Mammary epithelial cell (primary cell): ENCODE data around the gene ASPM.

Experiments
- EZH2 ChIP-seq: IDR thresholded peaks from 2 replicates; pipeline ENCODE4 v1.6.1; 2012; ENCODE audit warnings: low read length, inconsistent platforms, borderline replicate concordance
- TF ChIP-seq, protein P1 (sequence below), 2 donors: IDR thresholded peaks in 1 of 2; conservative IDR thresholded peaks in 1 of 2; 2 replicates each; pipeline ENCODE4 v1.5.1; 2011 to 2012; ENCODE audit warnings: inconsistent platforms in 2 of 2, low read length in 2 of 2, mild to moderate bottlenecking in 2 of 2, control low read depth in 1 of 2, low read depth in 1 of 2; ENCODE audit not compliant: insufficient read depth in 1 of 2; ENCODE audit errors: extremely low read depth in 1 of 2

DNA sequence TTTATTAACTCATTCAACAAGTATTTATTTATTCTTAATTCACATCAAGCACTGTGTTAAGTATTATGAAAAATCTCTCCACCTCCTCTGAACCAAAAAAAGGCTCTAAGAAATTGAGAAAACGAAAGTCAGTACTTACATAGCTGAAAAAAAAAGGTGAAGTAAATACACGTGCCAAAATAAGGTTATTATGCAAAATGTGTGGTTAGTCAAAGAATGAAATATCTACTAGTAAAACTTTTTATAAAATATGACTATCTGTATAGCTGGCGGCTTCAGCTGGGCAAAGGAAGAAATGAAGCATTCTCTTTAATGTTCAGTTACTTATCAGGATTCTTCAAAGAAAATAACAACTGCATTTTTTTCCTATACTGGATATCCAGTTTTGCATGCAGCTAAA, 35.5 kb upstream of the ASPM start:
- no peak for TF ChIP-seq EZH2
- TF ChIP-seq, protein P1, sequence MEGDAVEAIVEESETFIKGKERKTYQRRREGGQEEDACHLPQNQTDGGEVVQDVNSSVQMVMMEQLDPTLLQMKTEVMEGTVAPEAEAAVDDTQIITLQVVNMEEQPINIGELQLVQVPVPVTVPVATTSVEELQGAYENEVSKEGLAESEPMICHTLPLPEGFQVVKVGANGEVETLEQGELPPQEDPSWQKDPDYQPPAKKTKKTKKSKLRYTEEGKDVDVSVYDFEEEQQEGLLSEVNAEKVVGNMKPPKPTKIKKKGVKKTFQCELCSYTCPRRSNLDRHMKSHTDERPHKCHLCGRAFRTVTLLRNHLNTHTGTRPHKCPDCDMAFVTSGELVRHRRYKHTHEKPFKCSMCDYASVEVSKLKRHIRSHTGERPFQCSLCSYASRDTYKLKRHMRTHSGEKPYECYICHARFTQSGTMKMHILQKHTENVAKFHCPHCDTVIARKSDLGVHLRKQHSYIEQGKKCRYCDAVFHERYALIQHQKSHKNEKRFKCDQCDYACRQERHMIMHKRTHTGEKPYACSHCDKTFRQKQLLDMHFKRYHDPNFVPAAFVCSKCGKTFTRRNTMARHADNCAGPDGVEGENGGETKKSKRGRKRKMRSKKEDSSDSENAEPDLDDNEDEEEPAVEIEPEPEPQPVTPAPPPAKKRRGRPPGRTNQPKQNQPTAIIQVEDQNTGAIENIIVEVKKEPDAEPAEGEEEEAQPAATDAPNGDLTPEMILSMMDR (conservative IDR thresholded peaks at IDR 0.05 in 1 of 2, IDR thresholded peaks at IDR 0.05 in 1 of 2; ENCODE audit: extremely low read depth in 1 of 2, insufficient read depth in 1 of 2, low read depth in 1 of 2, low read length in 2 of 2): no peak
